ENCODE data around the gene CDK5R2.

DNA sequence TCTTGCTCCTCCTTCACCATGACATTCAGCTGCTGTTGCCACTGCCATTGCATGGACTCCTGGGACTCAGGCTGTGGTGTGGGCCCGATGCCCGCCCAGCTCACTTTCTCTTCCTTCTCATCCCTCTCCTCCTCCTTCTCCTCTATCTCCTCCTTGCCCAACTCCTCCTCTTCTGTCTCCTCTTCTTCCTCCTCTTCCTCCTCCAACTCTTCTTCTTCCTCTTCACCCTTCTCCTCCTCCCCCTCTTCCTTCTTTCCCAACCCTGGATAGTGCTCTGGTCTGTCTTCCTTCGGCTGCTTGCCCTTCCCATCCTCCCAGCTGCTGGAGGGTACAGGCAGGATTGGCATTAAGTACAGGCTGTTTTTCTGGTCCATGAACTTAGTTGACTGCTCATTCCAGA is 44.5 kb downstream of the CDK5R2 start:
- TF ChIP-seq, protein P1, sequence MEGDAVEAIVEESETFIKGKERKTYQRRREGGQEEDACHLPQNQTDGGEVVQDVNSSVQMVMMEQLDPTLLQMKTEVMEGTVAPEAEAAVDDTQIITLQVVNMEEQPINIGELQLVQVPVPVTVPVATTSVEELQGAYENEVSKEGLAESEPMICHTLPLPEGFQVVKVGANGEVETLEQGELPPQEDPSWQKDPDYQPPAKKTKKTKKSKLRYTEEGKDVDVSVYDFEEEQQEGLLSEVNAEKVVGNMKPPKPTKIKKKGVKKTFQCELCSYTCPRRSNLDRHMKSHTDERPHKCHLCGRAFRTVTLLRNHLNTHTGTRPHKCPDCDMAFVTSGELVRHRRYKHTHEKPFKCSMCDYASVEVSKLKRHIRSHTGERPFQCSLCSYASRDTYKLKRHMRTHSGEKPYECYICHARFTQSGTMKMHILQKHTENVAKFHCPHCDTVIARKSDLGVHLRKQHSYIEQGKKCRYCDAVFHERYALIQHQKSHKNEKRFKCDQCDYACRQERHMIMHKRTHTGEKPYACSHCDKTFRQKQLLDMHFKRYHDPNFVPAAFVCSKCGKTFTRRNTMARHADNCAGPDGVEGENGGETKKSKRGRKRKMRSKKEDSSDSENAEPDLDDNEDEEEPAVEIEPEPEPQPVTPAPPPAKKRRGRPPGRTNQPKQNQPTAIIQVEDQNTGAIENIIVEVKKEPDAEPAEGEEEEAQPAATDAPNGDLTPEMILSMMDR (IDR thresholded peaks at IDR 0.05) = no peak
- no peak for TF ChIP-seq POLR2A (IDR thresholded peaks at IDR 0.05)
